Subcutaneous abdominal adipose tissue (tissue), 5 donors: ENCODE measurements around the gene DDIT4.

Experiments used
- H3K27ac ChIP-seq: one replicate; pipeline ENCODE4 v1.7.0; 2013; ENCODE audit warnings: low read depth, mild to moderate bottlenecking, inconsistent platforms, low read length, moderate library complexity
- H3K27me3 ChIP-seq, 5 donors: one replicate each; pipeline ENCODE4 v1.7.0; 2013; ENCODE audit warnings: low read length in 5 of 5, inconsistent platforms in 1 of 5; ENCODE audit not compliant: control insufficient read depth in 5 of 5, insufficient read depth in 4 of 5
- H3K36me3 ChIP-seq, 5 donors: one replicate each; pipeline ENCODE4 v1.7.0; 2013; ENCODE audit warnings: low read length in 5 of 5; ENCODE audit not compliant: control insufficient read depth in 5 of 5, insufficient read depth in 5 of 5
- H3K4me1 ChIP-seq, 5 donors: one replicate each; pipeline ENCODE4 v1.7.0; 2013; ENCODE audit warnings: low read length in 5 of 5, mild to moderate bottlenecking in 3 of 5, moderate library complexity in 1 of 5; ENCODE audit not compliant: control insufficient read depth in 5 of 5, insufficient read depth in 5 of 5
- H3K4me3 ChIP-seq, 5 donors: one replicate each; pipeline ENCODE4 v1.7.0; 2013; ENCODE audit warnings: low read length in 5 of 5, low read depth in 1 of 5
- H3K9ac ChIP-seq, 5 donors: one replicate each; pipeline ENCODE4 v1.7.0; 2013; ENCODE audit warnings: low read length in 5 of 5, mild to moderate bottlenecking in 4 of 5, moderate library complexity in 3 of 5
- H3K9me3 ChIP-seq, 5 donors: one replicate each; pipeline ENCODE4 v1.7.0; 2013; ENCODE audit warnings: low read length in 5 of 5; ENCODE audit not compliant: control insufficient read depth in 5 of 5
- donor health status: healthy.
- donor health status: healthy.
- donor health status: healthy.
- donor health status: healthy.
- donor health status: healthy.

Gene DDIT4

GRCh38 chr10:72321248-72322029 is 47.7 kb downstream of the DDIT4 start:
- Histone ChIP-seq H3K9ac (no peak overlapping the region), H3K27me3 (no peaks in the 10 kb centered on the region), H3K9me3 (no peaks in the 10 kb centered on the region), H3K4me3 (no peak overlapping the region), H3K4me1 (peaks cover 13 to 74% (median 63%) of the 10 kb centered on the region in 5 donors), H3K36me3 (no peaks in the 10 kb centered on the region), H3K27ac (peak overlapping the region; percentile 91)

DNA sequence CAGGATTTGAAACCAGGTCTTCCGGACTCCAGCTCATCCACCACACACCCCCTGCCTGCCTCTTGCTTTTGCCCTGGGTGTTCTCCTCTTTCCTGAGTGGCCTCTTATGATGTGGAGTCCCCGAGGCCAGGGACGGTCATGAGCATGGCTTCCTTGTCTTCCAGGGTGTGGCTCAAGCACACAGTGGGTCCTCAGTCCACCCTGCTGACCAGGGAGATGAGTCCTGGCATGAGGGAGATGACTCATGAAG is 48.2 kb downstream of the DDIT4 start:
- Histone ChIP-seq H3K9me3 (no peaks in the 10 kb centered on the region), H3K36me3 (no peaks in the 10 kb centered on the region), H3K27ac (no peak overlapping the region), H3K27me3 (no peaks in the 10 kb centered on the region), H3K9ac (no peak overlapping the region), H3K4me1 (peaks cover 12 to 69% (median 58%) of the 10 kb centered on the region in 5 donors), H3K4me3 (no peak overlapping the region)

GRCh38 chr10:72322280-72323058 is 48.7 kb downstream of the DDIT4 start:
- Histone ChIP-seq H3K4me1 (peaks cover 9 to 65% (median 53%) of the 10 kb centered on the region in 5 donors), H3K36me3 (no peaks in the 10 kb centered on the region), H3K4me3 (no peak overlapping the region), H3K9ac (no peak overlapping the region), H3K27me3 (no peaks in the 10 kb centered on the region), H3K9me3 (no peaks in the 10 kb centered on the region), H3K27ac (no peak overlapping the region)

DNA sequence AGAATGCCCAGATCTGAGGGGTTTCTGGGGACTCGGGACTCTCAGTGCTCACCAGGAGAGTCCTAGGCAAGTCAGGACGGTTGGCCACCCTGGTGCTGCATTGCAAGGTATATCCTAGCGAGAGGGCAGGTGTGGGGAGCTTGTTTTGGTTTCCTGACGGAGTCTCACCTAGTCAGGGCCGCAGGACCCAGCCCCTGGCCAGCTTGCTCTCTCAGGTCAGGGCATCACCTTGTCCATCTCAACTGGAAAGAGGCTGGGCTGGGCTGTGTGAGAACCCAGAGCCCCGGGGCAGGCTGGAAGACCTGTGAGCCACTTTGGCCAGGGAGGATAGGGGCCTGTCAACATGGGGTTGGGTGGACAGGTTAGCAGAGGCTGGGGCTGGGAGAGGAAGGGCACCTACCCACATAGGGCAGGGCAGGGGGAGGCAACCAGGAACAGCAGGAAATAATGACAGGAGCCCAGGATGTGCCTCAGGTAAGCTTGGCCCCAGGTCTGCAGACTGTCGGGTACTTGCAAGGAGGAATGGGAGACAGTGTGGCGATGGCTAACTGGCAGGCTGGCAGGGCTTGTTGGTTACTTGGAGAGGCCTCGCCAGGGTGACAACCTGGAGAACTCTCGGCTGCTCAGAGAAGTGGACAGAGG is 49.5 kb downstream of the DDIT4 start:
- no peak overlapping the region for H3K4me3 ChIP-seq
- no peak overlapping the region for H3K9ac ChIP-seq
- H3K27me3 ChIP-seq = no peaks in the 10 kb centered on the region
- H3K4me1 ChIP-seq = peaks cover 10 to 67% (median 57%) of the 10 kb centered on the region in 5 donors
- no peaks in the 10 kb centered on the region for H3K36me3 ChIP-seq
- H3K27ac ChIP-seq = no peak overlapping the region
- no peaks in the 10 kb centered on the region for H3K9me3 ChIP-seq

- Histone ChIP-seq H3K27me3 (no peaks in the 10 kb centered on the region), H3K27ac (no peak overlapping the region), H3K4me3 (no peak overlapping the region), H3K4me1 (peaks cover 10 to 67% (median 57%) of the 10 kb centered on the region in 5 donors), H3K36me3 (no peaks in the 10 kb centered on the region), H3K9ac (no peak overlapping the region), H3K9me3 (no peaks in the 10 kb centered on the region)
Observed at GRCh38 chr10:72323771-72324191, 50.1 kb downstream of the DDIT4 start.
